ENCODE data around the gene PFKM. TPM values are rescaled to one million over a fixed set of nuclear protein-coding genes. Genes with fewer than 3 reads are reported as not detected.
"Not testable (repeated sequence)": the region's sequence is repeated elsewhere in the genome, so short reads cannot be mapped to it uniquely, and the experiment has no call there.

PFKM gene
- total RNA-seq, 4 donors from 2014 or later, result 24.1 to 47.7 (median 31.3) TPM

GRCh38 chr12:48132826-48133225 is 13.7 kb downstream of the PFKM start:
- TF ChIP-seq, protein P1, sequence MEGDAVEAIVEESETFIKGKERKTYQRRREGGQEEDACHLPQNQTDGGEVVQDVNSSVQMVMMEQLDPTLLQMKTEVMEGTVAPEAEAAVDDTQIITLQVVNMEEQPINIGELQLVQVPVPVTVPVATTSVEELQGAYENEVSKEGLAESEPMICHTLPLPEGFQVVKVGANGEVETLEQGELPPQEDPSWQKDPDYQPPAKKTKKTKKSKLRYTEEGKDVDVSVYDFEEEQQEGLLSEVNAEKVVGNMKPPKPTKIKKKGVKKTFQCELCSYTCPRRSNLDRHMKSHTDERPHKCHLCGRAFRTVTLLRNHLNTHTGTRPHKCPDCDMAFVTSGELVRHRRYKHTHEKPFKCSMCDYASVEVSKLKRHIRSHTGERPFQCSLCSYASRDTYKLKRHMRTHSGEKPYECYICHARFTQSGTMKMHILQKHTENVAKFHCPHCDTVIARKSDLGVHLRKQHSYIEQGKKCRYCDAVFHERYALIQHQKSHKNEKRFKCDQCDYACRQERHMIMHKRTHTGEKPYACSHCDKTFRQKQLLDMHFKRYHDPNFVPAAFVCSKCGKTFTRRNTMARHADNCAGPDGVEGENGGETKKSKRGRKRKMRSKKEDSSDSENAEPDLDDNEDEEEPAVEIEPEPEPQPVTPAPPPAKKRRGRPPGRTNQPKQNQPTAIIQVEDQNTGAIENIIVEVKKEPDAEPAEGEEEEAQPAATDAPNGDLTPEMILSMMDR (IDR thresholded peaks at IDR 0.05), result no peak
- ATAC-seq (ENCODE audit: low FRiP score), result no peak
- DNase-seq (ENCODE audit: low spot score), result no peak

DNA sequence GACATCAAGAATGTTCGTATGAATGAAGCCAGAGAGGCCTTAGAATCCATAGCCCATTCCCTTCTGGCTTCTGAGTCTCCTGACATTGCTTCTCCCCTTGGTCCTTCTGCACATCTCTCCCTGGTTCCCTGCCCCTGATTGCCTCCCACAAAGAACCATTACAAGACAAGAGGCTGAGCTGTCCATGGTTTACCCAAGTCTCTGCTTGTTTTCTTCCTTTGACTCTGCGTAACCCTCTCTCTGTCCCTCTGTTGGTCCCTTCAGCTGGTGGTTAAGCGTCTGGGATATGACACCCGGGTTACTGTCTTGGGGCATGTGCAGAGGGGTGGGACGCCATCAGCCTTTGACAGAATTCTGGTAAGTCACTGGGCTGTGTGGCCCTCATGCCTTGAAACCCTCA is 15.9 kb downstream of the PFKM start:
- TF ChIP-seq, protein P1 (IDR thresholded peaks at IDR 0.05), result no peak
- ATAC-seq (ENCODE audit: low FRiP score), result no peak

DNA sequence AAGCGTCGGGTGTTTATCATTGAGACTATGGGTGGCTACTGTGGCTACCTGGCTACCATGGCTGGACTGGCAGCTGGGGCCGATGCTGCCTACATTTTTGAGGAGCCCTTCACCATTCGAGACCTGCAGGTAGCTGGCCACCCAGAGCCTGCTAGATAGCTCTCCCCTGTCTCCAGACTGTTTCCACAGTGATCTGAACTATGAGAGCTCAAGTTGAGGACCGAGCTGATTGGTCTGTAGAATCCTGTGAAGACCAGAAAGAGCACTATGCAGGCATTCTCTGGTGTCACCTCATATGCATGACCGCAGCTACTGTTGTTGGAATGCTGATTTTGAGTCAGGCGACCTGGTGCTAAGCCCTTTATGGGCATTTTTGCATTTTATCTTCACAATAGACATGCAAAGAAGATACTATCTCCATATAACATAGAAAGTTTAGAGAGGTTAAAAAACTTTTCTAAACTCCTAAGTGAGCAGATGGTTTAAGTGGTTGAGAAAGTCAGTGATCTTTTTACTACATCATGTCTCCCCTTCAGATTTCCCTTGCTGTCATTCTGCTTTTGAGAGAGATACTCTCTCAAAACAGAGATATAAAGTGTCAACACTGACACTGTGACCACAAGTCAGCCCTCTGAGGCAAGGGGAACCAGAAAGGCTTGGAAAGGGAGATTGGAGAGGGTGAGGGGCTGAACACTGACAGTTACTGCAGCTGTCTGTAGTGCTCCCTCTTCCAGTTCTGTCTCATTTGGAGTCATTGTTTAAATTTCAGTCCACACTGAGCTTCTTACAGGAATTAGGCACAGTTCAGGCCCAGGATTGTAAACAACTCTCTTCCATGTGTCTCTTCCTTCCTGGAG is 23.9 kb downstream of the PFKM start:
- no peak for ATAC-seq (ENCODE audit: low FRiP score)
- no peak for DNase-seq (ENCODE audit: low spot score)
- TF ChIP-seq, protein P1 (IDR thresholded peaks at IDR 0.05), result no peak

More for the DNA sequence above, 15.9 kb downstream of the PFKM start:
- no peak for DNase-seq (ENCODE audit: low spot score)

DNA sequence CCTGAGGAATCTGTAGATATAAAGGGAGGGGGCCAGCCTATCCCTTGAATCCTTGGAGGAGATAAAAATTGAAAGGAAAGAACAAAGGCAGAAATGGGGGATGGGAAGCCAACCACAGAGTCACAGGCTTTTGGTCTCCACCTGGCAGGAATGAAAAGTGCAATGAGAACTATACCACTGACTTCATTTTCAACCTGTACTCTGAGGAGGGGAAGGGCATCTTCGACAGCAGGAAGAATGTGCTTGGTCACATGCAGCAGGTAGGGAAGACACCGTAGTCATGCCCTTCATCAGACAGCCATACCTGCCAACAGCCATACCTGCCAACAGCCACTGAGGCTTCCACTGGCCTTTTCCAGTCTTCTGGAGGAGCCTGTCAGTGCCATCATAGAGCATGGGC is 24.7 kb downstream of the PFKM start:
- TF ChIP-seq, protein P1 (IDR thresholded peaks at IDR 0.05), result no peak
- DNase-seq (ENCODE audit: low spot score) (no peak), ATAC-seq (ENCODE audit: low FRiP score) (no peak)

DNA sequence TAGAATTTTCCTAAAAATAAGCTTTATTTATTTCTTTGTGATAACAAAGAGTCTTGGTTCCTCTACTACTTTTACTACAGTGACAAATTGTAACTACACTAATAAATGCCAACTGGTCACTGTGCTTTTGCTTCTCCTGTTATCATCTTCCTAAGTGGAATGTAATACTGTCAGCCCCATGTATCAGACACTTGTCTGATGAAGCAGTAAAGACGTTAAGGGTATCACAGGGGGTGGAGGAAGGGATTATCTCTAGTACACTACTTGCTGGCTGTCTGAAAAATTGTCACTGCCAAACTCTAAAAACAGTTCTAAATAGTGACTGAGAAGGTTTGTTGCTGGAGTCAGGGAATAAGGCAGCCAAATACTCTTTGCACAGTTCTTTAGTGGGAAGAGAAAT is 26.8 kb downstream of the PFKM start:
- DNase-seq (ENCODE audit: low spot score) (no peak), ATAC-seq (ENCODE audit: low FRiP score) (no peak)
- TF ChIP-seq, protein P1 (IDR thresholded peaks at IDR 0.05), result no peak

DNA sequence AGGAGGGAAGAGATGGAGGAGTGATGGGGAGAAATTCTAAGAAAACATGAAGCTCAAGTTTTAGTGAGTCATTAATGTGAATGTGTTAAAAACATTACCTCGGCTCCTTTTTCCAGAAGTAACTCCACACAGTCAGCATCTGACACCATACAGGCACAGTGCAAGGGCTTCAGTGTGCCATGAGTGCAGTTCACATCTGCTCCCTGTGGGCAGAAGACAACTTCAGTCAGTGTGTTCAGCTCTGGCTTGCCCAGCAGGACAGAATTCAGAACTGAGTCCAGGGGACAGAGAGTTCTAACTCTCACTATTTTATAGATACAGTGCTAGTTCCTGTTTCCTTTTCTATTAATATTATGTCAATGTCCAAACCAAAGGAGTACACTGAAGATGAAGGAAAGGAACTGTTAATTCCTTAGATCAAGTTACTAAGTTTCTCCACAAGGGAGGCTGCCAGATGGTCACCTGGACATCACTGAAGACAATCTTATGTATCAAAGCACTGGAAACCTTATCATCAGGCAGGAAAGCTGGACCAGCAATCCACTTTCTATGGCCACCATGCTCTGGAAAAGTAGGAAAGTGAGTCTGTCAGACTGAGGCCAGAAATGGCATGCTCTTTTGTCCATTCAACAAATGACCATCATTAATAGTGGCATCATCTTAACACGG is 32.1 kb downstream of the PFKM start:
- no peak for ATAC-seq (ENCODE audit: low FRiP score)
- TF ChIP-seq, protein P1 (IDR thresholded peaks at IDR 0.05), result no peak
- no peak for DNase-seq (ENCODE audit: low spot score)

DNA sequence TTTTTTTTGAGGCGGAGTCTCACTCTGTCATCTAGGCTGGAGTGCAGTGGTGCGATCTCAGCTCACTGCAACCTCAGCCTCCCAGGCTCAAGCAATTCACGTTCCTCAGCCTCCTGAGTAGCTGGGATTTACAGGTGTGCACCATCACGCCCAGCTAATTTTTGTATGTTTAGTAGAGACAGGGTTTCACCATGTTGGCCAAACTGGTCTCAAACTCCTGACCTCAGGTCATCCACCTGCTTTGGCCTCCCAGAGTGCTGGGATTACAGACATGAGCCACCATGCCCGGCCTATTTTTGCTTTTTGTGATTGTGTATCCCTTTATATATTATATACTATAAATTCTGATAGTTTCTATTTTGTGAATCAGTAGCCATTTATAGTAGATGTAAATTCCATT is 36.6 kb downstream of the PFKM start:
- ATAC-seq (ENCODE audit: low FRiP score); DNase-seq (ENCODE audit: low spot score): not testable (repeated sequence)
